Measurements from ENCODE around the gene SMIM9.

The SMIM9 gene

GRCh38 chrX:154776753-154777152 lies 57.7 kb downstream of the SMIM9 start:
- peak; percentile 16 for DNase-seq

DNA sequence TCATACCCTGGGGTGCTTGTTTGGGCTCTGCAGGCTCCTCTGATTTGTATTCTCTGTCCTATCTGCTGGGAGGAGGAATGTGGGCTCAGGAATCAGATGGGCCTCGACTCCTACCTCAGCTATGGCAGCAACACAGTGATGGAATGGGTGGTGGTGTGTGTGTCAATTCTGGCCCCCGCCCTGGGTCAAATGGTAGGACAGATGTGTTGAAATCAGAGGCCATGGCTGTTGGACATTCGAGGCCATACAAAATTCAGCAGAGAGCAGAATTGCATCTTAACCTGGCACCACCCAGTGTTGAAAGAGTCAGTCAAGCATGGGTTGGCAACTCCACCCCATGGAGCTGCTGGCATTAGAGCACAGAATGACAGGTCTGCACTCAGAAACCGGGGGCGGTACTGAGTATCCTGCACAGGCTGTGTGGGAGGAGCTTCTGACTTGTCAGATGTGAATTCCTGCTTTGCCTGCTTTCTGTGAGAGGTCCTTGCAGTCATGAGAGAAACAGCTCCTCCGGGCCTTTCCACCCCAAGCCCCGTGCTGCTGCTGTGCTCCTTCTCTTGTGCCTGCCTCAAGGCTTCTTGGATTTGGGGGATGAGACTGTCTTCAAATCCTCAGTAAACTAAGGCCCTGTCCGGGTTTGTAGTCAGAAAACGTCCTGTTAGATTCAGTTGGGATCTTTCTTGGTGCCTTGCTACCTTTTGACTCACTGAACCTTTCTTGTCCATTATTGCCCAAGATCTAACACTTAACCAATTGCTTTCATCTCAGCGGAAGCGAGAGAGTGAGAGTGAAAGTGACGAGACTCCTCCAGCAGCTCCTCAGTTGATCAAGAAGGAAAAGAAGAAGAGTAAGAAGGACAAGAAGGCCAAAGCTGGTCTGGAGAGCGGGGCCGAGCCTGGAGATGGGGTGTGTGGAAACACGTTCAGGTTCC lies 58.8 kb downstream of the SMIM9 start:
- DNase-seq = peak; percentile 53

DNA sequence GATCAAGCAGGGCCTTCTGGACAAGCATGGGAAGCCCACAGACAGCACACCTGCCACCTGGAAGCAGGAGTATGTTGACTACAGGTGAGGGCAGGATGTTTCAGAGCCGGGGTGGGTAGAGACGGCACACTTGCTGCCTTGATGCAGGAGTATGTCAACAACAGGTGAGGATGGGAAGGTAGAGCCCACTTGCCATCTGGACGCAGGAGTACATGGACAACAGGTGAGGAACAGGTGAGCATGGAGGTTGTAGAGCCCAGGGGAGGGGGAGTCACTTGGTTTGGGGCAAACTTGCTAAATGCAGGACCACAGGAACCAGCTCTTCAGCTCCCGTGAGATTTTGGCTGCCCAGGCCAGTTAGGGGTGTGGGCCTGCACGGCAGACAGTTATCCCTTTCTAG lies 59.8 kb downstream of the SMIM9 start:
- DNase-seq = no peak
